NCI-H2107 treated with DMSO at 0.1 percent for 48 hours (cell line): Measurements from ENCODE around the gene MLH1.
"Not testable (repeated sequence)": the region's sequence is repeated elsewhere in the genome, so short reads cannot be mapped to it uniquely, and the experiment has no call there.

Experiments
- DNase-seq: peaks from one replicate; lab custom pipeline; 2025; ENCODE audit not compliant: unreplicated experiment; lab: John Stamatoyannopoulos, UW

Gene MLH1

GRCh38 chr3:37032961-37033360, 39.6 kb downstream of the MLH1 start:
- no peak for DNase-seq

DNA sequence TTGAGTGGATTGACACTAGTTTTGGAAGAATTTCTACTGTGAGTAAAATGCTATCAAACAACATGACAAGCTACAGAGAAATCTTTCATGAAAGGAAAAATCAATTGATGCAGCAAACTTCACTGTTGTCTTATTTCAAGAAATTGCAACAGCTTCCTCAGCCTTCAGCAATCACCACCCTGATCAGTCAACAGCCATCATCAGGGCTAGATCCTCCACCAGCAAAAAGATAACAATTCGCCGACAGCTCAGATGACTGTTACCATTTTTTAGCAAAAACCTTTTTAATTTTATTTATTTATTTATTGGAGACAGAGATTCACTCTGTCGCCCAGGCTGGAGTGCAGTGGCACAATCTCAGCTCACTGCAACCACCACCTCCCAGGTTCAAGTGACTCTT, 44.0 kb downstream of the MLH1 start:
- DNase-seq, result no peak

GRCh38 chr3:37039161-37039846, 46.0 kb downstream of the MLH1 start:
- no peak for DNase-seq

DNA sequence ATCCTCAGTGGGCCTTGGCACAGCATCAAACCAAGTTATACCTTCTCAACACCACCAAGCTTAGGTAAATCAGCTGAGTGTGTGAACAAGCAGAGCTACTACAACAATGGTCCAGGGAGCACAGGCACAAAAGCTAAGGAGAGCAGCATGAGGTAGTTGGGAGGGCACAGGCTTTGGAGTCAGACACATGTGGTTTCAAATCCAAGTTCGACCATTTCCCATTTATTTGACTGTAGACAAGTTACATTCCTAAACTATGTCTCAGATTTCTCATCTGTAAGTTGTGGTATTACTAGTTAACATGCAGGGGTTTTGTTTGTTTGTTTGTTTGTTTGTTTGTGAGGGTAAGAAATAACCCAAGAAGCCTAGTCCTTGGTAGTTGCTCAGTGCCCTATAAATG, 46.9 kb downstream of the MLH1 start:
- no peak for DNase-seq

GRCh38 chr3:37041546-37042195, 48.4 kb downstream of the MLH1 start:
- DNase-seq, result no peak

- DNase-seq, result not testable (repeated sequence)
Measured at GRCh38 chr3:37042712-37043111, 49.4 kb downstream of the MLH1 start.

DNA sequence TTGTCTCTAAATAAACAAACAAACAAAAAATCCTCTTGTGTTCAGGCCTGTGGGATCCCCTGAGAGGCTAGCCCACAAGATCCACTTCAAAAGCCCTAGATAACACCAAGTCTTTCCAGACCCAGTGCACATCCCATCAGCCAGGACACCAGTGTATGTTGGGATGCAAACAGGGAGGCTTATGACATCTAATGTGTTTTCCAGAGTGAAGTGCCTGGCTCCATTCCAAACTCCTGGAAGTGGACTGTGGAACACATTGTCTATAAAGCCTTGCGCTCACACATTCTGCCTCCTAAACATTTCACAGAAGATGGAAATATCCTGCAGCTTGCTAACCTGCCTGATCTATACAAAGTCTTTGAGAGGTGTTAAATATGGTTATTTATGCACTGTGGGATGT, 57.0 kb downstream of the MLH1 start:
- no peak for DNase-seq

GRCh38 chr3:37052860-37053259, 59.5 kb downstream of the MLH1 start:
- DNase-seq, result no peak

GRCh38 chr3:37053337-37053736, 60.0 kb downstream of the MLH1 start:
- no peak for DNase-seq

DNA sequence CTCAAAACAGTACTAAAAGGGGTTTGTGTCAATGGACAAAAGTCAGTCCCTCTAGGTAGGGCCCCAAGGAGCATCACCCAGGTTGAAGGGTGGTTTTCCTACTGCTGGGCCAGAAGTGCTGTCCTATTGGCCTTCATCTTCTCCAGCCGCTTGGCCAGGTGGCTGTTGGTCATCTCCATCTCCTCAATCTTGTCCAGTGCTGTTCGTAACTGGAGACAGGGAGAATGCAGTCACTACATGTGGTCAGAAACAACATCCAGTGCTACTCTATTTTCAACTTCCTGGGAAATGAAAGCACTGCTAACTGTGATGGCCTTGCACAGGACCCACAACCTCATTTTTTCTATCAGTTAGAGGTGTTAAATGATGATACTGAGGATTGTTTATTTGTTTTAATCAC, 60.4 kb downstream of the MLH1 start:
- DNase-seq, result no peak

DNA sequence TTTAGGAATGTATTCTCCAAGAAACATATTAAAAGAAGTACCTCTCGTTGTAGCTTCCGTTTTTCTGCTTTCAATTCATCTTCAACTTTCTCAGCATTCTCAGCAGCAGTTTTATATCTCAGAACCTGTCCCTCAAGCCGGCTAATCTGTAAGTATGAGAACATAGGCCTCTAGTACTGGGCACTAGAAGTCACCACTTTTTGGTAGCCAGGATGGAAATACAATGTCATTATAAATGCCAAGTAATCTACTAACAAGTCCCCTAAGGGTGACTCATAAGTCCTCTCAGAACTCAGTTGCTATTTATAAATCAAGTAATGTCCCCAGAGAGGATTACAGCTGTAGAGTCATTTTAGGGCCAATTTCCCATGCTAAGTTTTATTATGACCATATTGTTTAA, 61.1 kb downstream of the MLH1 start:
- DNase-seq, result peak; percentile 13

DNA sequence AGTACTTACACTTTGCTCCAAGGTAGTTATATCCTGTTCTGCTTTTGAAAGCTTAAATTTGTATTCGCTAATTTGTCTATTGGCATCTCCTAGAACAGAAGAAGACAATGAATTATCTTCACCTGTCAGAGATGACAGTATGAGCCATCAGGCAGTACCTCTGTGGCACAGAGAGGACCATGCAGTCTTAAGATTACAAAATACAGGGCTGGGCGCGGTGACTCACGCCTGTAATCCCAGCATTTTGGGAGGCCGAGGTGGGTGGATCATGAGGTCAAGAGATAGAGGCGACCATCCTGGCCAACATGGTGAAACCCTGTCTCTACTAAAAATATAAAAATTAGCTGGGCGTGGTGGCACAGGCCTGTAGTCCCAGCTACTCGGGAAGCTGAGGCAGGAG, 61.8 kb downstream of the MLH1 start:
- not testable (repeated sequence) for DNase-seq

DNA sequence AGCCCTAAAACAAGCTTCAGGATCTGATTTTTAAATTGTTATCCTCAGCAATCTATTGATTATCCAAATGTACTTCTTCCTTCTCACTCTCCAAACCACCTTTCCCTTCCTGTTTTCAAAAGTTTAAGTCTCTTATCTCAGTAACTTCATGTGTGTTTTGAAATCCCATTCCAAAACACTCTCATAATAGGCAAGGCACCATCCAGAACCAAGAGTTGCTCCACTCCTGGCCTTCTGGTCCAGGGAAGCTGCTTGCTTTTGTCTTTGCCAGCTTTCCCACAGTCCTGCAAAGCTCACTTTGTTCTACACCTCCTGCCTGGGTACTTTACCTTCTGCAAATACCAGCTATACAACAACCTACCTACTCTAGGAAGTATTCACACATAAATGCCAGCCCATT, 63.5 kb downstream of the MLH1 start:
- no peak for DNase-seq

DNA sequence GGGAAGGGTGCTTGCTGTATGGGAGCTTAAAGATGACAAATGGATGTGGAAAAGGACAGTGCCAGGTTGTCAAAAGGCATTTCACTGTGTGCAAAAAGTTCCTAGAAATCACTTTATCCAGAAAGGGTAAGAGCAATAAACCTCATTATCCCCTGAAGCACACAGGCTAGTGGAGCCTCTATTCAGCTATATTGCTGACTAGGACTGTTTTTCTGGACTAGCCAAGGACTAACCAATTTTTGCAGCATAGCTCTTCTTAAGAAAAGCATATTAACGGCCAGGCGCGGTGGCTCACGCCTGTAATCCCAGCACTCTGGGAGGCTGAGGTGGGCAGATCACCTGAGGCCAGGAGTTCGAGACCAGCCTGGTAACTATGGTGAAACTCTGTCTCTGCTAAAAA, 64.8 kb downstream of the MLH1 start:
- no peak for DNase-seq

- DNase-seq, result no peak
Measured at GRCh38 chr3:37064747-37065146, 71.4 kb downstream of the MLH1 start.

DNA sequence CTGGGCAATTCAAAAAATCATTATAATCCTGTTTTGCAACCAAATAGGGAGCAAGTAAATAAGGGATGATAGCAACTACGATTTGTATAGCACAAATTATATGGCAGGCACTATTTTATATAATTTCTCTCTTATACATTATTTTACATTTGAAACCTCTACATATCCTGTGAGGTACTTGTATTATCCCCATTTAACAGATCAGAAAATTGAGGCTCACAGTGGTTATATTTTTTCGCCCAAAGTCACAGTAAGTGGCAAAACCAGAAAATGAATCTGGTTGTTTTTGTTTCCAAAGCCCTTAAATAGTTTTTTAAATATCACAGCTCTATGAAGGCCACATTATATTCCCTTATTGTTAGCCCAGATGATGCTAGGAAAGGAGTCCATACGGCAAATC, 74.3 kb downstream of the MLH1 start:
- DNase-seq, result no peak

DNA sequence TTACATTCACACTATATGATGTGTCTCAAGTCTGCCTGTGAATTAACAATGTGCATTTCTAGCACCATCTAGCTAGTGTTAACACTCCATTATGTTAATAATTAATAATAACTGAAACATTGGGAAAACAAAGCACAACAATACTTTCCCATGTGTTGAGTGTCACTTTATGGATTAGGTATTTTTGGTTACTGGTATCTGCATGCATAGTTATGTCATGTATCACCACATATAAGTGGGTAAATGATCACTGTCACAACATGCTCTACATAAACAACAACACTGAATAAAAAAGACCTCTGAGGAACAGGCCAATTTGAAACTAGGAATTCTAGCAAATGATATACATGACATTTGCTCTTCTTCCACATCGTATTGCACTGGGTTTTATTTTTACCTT, 74.7 kb downstream of the MLH1 start:
- no peak for DNase-seq

DNA sequence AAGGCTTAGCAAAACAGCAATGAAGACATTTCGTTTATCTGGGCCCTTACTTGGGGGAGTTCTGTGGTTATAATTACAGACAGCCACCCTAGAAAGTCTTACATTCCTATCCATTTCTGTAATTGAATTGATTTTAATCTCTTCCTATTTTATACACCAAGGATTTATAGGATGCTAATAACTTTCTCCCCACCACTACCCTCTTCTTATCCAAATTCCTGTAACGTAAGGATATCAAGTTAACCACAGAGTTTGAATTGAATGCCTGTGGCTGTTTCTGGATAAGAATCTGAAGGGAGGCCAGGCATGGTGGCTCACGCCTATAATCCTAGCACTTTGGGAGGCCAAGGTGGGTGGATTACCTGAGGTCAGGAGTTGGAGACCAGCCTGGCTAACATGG, 78.6 kb downstream of the MLH1 start:
- no peak for DNase-seq

GRCh38 chr3:37072892-37073291, 79.6 kb downstream of the MLH1 start:
- DNase-seq, result peak; percentile 0

DNA sequence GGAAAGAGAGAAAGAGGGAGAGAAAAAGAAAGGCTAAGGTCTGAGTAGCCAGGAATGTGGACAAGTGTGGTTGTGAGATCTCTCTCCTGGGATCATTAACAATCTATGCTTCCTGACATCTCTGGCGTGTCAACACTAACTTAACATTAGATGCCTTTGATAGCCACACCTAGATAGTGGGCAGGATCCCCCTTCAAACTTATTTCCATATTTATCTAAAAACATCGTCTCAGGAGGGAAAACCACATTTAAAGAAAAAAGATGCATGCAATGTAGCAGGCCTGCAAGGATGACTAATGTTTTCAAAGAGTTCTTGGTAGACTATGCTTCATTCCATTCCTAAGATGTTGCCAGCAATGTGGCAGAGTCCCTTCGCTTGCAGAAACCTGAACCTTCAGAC, 80.9 kb downstream of the MLH1 start:
- DNase-seq, result no peak

- DNase-seq, result no peak
Measured at GRCh38 chr3:37075955-37076354, 82.6 kb downstream of the MLH1 start.

- no peak for DNase-seq
Measured at GRCh38 chr3:37082317-37082716, 89.0 kb downstream of the MLH1 start.

DNA sequence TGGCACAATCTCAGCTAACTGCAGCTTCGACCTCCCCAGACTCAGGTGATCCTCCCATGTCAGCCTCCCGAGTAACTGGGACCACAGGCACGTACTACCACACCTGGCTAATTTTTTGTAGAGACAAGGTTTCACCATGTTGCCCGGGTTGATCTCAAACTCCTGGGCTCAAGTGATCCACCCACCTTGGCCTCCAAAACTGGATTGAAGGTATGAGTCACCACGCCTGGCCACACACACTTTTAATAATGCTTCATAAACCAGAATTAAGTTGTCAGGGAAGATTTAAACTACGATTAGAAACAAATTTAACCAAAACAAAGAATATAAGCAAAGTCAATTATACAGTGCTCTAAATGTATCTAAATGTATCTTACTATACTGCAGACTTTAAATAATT, 93.6 kb downstream of the MLH1 start:
- no peak for DNase-seq
